ENCODE measurements around the gene COL15A1.
"Not testable (repeated sequence)": the region's sequence is repeated elsewhere in the genome, so short reads cannot be mapped to it uniquely, and the experiment has no call there.

COL15A1 gene

GRCh38 chr9:99008203-99008602 lies 64.5 kb downstream of the COL15A1 start:
- TF ChIP-seq CTCF (IDR thresholded peaks at IDR 0.05; ENCODE audit: borderline replicate concordance, insufficient read depth, low read depth, low read length) = no peak
- H3K4me3 ChIP-seq (ENCODE audit: low read depth, low read length) = no peak overlapping the region

DNA sequence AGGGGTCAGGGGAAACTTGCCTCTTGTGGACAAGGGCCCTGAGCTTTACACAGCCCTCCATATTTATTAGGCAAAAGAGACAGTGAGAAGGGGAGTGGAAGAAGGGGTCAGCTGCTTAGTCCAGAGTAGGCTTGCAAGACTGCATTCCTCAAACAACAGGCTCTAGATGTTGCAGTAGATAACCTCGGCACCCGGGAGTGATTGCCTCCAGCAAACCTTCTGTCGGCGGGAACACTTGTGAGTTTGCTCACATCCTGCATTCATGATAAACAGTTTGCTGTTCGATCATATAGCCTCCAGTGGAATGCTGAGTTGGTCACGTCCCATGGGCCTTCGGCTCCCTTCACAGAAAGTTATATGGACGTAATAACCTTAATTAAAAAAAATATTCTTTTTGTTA lies 66.7 kb downstream of the COL15A1 start:
- H3K4me3 ChIP-seq (ENCODE audit: low read depth, low read length) = not testable (repeated sequence)

- H3K4me3 ChIP-seq (ENCODE audit: low read depth, low read length) = no peak overlapping the region
- no peak for TF ChIP-seq CTCF (IDR thresholded peaks at IDR 0.05; ENCODE audit: borderline replicate concordance, insufficient read depth, low read depth, low read length)
These were observed 67.5 kb downstream of the COL15A1 start for GRCh38 chr9:99011161-99011709.

- 0 out of 2 replicates have a peak, but pooled peaks have one; percentile 29 for TF ChIP-seq CTCF (IDR thresholded peaks at IDR 0.05; ENCODE audit: borderline replicate concordance, insufficient read depth, low read depth, low read length)
- H3K4me3 ChIP-seq (ENCODE audit: low read depth, low read length) = no peak overlapping the region
These were observed 69.3 kb downstream of the COL15A1 start for GRCh38 chr9:99012957-99013512.

- H3K4me3 ChIP-seq (ENCODE audit: low read depth, low read length) = no peak overlapping the region
- TF ChIP-seq CTCF (IDR thresholded peaks at IDR 0.05; ENCODE audit: borderline replicate concordance, insufficient read depth, low read depth, low read length) = no peak
These were observed 69.8 kb downstream of the COL15A1 start for GRCh38 chr9:99013550-99013949.

GRCh38 chr9:99015448-99015847 lies 71.7 kb downstream of the COL15A1 start:
- TF ChIP-seq CTCF (IDR thresholded peaks at IDR 0.05; ENCODE audit: borderline replicate concordance, insufficient read depth, low read depth, low read length) = no peak
- no peak overlapping the region for H3K4me3 ChIP-seq (ENCODE audit: low read depth, low read length)

DNA sequence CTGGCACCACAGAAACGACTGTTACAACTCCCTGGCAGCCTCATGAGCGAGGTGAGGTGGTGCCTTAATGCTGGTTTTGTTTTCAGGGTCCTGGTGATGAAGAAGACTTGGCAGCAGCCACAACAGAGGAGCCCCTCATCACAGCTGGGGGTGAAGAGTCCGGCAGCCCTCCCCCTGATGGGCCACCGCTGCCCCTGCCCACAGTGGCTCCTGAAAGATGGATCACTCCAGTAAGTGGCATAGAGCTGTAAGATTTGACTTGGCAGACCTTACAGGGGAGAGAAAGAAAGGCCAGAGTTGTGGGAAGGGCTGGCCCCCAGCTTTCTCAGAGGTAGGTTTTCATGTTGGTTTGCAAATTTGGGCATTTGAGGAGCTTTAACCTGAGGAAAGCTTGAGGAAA lies 72.2 kb downstream of the COL15A1 start:
- H3K4me3 ChIP-seq (ENCODE audit: low read depth, low read length) = no peak overlapping the region
- no peak for TF ChIP-seq CTCF (IDR thresholded peaks at IDR 0.05; ENCODE audit: borderline replicate concordance, insufficient read depth, low read depth, low read length)
